G401.6 (cell line): ENCODE results near the gene ZFHX3.

ENCODE experiments used
- FAIRE-seq: peaks from 2 replicates; lab custom pipeline; 2012; peaks lifted over from hg19 to GRCh38; lab: Jason Lieb, UNC

ZFHX3 gene

DNA sequence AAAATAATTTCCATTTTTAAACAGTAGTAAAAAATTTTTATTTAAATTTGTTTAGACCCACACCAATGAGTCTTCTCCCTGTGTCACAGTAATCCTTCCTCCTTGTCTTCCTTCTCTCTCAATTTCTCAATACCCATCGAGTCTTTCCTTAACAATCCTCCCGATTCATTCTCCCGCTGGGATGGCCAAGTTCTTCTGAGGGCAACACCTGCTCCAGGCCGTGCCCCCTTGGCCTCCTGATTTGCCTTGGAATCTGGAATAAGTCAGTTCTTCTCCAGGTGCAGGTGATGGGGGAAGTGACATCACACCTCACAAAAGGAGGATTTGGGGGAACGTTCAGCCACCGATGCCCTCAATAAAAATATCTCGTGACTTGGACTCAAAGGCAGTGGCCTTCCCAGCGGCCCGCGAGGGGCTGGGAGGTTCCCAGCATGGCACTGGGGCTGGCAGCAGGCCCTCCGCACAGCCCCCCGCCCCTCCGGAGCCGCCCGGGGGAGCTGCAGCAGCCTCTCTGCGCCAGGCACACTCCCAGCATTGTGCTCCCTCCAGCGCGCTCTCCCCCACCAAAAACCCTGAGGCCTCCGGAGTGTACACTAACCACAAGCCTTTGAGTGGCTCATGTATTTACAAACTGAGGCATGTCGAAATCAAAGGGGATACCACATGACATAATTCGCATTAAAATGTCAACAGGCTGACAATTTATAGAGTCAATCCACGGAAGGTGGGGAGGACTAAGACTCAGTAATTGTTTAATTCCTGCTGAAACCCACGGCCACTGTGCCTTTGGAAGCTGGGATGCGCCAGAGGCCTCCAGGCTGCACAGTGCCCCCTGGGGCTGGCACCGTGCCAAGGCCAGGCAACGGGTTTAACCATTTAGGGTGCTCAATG is 120.5 kb downstream of the ZFHX3 start:
- no peak for FAIRE-seq

DNA sequence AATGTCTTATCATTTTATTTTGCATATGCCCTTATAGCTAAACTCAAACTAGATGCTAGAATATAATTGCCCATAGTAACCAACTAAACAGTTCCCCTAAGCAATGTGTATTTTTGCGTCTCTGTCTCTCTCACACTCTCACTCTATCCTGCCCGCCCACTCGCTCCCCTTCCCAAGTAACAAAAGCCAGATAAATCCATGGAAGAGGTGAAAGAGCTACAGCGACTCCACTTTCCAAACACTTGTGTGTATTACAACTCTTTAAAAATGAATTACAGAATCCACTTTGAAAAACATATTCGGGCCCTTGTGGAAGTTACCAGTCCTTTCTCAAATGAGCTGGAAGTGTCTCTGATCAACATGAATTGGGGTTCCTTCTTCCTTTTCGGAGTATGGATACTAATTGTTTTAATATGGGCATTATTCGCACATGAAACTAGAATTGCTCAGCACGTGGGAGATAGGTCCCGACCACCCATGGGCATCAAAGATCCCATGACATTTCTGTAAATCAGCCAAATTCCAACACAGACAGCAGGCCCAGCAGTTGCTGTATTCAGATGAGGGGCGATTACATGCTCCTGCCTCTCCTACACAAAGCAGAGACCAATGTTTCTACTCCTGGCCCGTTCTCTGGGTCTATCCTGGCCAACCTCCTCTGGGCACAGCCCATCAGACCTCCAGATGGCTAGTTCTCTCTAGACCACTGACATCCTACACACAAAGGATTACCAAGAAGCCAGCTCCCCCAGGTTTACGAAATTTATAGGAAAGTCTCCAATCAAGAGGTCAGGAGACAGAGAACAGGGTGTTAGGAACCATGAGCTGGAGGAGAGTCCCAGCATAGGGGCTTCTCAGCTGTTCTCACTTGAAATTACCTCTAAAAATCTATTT is 121.5 kb downstream of the ZFHX3 start:
- FAIRE-seq, result no peak

DNA sequence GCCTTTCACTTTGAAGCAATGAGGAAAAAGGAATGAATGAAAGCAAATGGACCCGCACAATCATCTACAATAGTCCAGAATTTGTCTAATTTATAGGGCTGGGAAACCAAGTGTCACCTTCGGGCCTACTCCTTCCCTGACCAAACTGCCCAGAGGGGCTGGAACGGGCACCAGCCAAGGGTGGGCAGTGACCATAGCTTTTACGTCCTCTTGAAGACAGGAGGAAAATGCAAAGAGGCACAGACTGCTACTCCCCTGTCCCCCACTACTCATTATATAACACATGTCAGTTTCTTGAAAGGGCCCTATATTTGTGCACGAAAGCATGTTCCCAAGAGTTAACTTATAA is 122.3 kb downstream of the ZFHX3 start:
- no peak for FAIRE-seq

DNA sequence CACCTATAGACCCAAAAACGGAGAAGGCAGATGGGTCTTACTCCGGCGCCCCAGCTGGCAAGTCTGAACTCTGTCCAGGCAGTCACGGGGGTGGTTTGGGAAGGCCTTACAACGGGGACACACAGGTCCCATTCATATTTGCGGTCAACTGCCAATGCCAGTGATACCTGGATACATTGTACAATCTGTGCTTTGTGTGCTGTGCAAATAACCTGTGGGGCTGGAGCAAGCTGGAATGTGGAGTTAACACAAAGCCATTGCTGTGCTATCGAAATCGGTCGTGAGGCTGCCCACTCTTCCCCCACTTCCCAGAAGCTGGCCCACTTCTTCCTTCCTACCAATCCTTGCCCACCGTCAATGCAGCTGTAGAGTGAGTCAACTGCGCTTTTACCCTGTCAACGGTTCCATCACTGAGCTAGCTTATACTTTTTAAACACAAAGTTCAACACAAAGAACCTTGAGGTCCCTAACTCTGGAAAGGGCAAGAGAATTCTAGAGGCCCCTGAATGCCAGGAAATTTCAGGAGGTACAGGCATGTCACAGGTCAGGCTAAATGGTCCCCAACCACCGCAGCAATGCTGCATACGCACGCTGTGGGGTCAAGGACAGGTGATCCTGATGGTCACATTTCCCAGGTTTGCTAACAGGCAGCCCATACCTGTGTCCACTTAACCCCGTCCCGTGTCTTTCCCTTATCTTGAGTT is 122.8 kb downstream of the ZFHX3 start:
- FAIRE-seq, result no peak

DNA sequence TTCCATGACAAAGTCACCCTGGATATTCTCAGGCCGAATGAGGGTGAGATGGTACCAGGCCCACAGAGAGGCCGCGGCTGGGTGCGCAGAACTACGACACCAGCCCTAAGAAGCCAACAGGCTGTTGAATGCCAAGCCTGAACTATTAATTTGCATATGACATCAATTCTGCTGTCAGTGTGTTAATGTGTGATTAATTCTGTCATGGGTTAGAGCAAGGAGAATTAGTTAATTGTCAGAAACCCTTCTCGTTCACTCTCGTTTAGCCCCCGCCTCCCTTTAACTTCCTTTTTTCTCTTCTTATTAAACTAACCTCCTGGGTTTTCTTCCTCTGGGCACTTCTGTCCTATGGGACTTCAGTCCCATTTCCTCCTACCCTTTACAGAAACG is 123.4 kb downstream of the ZFHX3 start:
- no peak for FAIRE-seq

DNA sequence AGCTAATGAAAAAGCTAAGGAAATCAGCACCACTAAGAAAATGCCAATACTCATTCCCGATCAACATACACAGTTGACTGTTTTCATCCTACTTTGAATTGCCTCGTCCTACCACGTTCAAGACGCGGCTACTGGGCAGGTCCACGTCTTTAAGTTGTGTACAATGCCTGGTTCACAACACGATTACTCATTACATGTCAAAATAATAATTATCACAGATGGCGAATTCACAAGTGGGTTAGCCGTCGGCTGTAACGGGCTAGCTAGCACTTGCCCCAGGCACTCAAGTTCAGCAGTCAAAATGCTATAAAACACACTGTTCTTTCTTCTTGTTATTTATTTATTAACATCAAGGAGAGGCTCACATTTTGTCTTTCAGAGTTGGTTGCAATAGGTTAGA is 124.2 kb downstream of the ZFHX3 start:
- no peak for FAIRE-seq

DNA sequence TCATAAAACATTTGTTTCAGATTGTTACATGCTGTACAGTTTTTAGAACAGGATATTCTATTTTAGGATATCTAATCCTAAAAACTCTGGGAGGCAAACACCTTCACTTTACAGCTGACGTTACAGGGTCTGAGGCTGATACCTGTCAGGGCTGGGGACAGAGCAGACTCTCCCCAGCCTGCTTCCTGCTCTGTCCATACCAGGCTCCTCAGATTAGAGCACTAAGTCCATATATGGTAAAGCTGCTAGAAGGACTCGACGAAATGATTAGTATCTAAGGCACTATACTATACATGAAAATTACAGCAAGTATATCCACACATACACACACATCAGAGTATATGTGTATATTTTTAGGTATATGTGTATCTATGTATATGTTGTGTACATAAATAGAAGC is 125.2 kb downstream of the ZFHX3 start:
- no peak for FAIRE-seq

DNA sequence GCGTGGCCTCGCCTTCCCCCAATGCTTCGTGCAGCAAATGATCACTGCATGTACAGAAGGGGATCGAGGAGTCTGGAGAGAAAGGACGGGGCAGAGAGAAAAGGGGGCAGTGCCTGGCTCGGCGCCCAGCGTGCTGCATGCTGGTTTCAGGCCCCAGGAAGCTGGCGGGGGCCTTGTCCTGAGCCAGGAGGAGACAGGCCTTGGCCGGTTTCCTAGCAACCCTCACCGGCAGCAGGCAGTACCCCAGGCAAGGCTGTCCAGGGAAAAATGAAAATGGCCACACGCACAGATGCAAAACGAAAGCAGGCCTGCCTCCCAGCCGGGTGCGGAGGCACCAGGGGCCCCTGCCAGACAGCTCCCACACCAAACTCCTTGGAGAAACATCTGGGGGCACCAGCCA is 126.3 kb downstream of the ZFHX3 start:
- no peak for FAIRE-seq

DNA sequence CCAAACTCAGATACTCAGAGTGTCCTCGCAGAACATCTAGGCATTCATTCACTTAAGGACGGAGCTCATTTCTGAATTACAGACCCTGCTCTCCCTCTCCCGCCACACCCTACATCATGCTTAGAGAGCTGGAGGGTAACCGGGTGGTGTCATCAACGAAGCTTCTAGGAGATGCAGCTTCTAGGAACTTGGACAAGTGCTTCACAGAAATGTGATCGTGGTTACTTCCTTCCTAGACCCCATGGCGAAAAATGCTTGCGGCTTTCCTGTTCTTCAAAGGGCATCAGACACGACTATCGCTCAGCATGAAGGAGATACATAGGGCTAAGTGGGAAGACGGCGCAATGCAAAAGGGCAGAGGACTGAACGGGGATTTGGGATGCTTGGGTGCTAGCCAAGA is 126.8 kb downstream of the ZFHX3 start:
- FAIRE-seq, result no peak

DNA sequence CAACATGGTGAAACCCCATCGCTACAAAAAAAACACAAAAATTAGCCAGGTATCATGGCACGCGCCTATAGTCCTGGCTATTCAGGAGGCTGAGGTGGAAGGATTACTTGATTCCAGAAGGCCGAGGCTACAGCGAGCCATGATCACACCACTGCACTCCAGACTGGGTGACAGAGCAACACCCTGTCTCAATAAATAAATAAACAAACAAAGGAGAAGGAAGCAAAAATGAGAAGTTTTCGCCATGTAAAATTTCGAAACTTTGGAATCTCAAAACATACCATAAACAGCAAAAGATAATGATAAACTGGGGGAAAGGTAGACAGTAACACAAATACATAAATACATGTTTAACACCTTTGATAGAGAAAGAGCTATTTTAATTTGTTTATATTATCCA is 130.9 kb downstream of the ZFHX3 start:
- no peak for FAIRE-seq

DNA sequence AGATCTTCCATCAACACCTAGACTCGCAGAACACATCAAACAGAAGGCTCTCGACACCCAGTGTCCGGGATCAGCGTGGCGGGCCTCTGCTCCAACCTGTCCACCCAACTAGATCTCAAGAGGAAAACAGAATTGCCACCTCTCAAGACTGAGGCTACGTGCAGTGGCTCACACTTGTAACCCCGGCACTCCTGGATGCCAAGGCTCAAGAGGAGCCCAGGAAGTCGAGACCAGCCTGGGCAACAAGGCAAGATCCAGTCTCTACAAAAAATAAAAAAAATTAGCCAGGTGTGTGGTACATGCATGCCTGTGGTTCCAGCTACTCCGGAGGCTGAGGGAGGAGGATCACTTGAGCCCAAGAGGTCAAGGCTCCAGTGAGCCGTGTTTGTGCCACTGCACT is 132.6 kb downstream of the ZFHX3 start:
- FAIRE-seq, result no peak

DNA sequence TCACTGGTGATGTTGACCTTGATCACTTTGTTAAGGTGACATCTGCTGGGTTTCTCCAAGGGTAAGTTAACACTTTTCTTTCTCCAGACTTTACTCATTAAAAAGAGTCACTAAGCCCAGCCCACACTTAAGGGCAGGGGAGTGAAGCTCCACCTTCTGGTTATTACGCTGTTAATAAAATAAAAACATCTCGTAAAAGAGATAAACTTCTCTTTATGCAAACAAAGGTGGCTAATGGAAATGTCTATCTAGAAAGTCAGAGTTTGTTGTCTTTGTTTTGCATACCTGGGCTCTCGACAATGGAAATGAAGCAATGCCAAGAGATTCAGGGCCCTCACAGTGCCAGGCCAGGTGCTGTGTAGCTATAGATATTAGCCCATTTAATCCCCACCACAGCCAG is 134.4 kb downstream of the ZFHX3 start:
- FAIRE-seq, result no peak

DNA sequence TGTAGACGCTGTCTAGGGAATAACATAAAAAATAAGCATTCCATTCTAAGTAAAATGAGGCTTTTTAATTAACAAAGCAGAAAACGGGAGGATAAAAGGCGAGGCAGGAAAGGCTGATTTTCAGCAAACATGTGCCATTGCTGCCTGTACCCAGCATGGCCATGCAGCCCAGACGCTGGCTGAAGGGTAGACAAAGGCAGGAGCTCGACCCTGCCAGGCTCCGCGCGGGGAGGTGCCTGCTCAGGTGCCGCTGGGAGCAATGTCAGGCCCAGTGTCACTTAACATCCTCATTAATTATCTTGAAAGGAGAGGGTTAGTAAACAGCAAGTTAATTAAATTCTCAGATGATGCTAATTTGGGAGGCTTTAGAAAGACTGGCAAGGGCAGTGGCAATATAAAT is 136.0 kb downstream of the ZFHX3 start:
- FAIRE-seq, result no peak

DNA sequence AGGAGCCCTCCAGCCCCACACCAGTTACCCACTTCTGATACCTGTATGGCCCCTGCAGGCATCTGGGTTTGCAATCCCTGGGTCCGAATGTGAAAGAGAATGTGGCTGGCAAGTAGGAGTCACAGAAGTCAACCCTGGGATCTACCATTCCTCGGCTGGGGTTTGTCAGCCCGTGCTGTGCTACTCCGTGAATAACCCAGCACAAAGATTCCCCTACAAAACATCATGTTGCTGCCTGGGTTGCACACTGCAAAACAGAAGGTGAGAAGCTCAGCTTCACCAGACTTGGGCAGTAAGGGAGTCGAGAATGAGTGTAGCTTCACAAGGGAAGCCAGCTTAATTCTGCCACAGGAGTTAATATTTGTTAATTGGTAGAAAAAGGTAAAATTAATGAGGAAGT is 137.1 kb downstream of the ZFHX3 start:
- FAIRE-seq, result no peak

DNA sequence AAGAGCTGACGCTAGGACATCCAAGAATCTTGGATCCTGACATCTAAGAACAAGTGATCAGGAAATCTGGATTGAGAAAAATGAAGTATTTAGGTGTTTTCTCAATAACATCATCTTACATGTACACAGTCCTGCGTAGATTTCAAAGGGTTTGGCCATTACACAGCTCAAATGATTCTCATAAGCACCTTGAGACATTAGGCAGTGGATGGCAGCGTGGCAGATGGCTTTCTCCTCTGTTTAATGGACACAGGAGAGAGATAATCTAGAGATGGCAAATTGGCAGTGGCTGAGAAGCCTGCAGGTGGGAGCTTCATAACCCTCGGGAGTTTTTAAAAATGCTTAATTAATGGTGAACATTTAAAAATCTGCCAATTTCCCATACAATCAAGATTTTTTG is 137.5 kb downstream of the ZFHX3 start:
- no peak for FAIRE-seq

DNA sequence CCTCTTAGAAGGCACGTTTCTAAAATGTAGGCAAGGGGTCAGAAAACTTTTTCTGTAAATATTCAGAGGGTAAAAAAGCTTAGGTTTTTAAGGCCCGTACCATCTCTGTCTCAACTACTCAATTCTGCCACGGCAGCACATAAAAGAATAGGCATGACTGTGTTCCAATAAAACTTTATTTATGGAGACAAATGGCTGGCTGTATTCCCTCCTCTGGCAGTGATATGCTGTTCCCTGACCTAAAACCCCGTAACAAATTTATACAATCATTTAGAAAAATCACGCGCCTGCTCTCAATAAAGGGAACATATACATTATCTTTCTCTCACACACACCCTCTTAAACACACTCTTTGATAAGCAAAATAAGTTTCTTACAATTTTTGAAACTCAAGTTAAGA is 138.7 kb downstream of the ZFHX3 start:
- FAIRE-seq, result no peak

DNA sequence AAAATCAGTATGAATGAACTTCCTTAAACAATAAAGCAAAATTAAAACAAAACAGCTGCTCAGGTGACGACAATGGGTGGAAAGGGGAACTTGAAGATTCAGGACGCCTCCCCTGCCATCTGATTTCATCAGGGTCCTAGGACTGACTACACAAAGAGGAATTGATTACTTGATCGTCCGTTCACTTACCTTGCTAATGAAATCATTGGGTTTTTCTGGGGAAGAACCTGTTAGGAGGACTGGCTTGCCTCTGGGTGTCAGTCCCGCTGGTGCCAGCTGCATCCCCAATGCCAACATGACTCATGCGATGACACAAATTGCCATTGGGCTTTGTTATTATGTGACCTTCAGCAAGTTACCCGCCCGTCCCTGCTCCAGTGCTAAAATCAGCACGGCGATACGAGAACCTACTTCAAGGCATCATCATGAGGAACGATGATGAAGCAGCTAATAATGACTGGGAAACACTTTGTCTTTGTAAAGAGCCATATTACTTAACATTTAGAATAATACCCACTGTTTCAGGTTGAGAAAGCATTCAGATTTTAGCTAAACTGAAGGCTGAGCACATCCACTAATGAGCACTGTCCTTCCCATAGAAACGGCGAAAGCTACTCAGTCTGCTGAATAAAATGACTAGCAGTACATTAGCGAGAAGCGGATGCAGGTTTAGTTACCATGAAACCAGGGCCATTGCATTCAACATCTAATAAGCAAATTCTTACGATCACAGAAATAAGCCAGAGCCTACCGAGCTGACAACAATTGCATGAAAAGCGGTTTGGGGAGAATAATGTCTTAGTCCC is 139.4 kb downstream of the ZFHX3 start:
- no peak for FAIRE-seq

DNA sequence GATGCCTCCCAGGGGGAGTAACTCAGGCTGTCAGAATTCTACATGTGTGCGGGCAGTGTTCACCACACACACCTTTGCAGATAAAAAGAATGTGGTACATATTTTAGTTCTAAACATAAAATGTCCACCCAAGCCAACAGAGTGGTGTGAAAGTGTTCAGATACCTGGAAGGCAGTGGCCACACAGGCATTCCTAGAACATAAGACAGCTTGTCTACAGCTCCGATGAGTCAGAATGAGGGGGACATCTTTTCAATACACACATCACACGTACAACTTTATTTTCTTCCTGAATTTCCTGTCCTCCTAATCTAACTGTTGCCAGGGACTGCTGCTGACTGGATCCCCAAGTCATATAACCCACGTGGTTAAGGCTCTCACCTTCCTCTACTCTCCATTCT is 142.3 kb downstream of the ZFHX3 start:
- FAIRE-seq, result no peak

DNA sequence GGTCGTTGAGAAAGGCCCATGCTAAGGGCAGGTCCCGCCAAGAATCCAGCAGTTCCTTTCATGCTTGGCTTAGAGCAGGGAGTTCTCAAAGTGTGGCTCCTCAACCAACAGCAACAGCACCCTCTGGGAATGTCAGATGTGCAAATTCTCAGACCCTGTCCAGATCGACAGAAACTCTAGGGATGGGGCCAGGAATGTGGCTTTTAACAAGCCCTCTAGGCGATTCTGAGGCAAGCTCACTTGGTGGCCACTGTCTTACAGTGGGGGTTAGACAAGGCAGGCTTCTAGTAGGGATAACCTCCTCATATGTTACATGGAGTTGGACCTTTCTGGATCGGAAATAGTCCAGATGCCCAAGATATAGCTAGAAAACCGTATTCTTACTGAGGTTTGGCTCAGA is 144.8 kb downstream of the ZFHX3 start:
- no peak for FAIRE-seq

DNA sequence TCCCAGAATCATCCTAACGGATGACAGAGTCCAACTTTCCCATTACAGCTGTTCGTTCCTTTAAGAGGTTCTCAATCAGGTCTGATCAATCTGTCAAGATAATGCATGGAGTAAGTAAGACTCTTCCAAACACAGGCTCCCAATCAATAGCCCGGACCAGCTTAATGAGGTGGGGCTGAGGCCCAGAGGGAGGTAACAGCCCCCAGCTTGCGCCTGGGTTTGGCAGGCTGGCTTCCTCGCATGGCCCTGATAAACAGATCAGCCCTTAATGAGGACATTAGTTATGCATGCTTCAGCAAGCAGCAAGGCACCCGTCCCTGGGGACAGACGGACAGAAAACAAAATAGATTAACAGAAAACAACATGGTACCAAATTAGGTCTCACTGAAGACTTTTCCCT is 145.7 kb downstream of the ZFHX3 start:
- FAIRE-seq, result no peak

DNA sequence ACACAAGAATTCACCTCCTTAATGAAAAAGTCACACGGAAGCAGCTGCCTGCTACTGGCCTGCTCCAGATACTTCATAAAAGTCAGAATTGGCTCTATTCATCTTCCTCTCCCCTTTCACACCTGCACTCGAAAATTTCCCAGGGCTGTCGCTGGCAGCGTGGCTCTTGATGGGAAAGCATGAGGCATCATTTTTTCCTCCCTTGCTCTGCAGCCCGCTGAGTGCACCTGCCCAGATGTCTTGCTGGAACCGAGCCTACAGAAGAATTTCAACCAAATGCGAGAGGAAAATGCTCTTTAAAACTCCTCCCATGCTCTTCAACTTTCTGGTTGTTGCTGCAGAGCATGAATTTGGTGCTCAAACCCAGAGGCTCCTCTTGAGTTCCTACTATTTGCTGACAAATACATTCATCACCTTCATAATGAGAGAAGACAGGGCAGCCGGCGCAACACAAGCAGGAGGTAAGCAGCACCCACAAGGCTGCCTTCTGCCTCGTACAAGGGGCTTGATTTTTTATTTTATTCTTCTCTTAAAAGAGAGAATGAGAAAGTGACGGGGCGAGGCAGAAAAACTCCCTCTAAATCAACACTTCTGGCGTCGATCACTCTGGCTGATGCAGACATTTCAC is 146.8 kb downstream of the ZFHX3 start:
- FAIRE-seq, result no peak
